T-helper 2 cell treated with Interferon-gamma antibody and Interleukin-4, amounts not matched to agents 100 ng/mL and 5 ng/mL, for 36 hours (primary cell): Measurements from ENCODE around the gene GALNT7. TPM values are rescaled to one million over a fixed set of nuclear protein-coding genes. Genes with fewer than 3 reads are reported as not detected.

ENCODE experiments used
- intact Hi-C: fragments of 100-400 bp; cut with micrococcal nuclease; formaldehyde crosslinking; loops from one replicate; pipeline ENCODE4 v1.15.1; 2023
- total RNA-seq: library from RNA; stranded (reverse); gene quantifications from 2 replicates; pipeline ENCODE4 v1.2.3, GENCODE V29; 2022

The GALNT7 gene
- total RNA-seq, 1 donor from 2014 or later = 20.5 TPM

GRCh38 chr4:173231916-173232315 is 63.3 kb downstream of the GALNT7 start:
- intact Hi-C loops = no loop called here

GRCh38 chr4:173233857-173234256 is 65.2 kb downstream of the GALNT7 start:
- intact Hi-C loops = no loop called here

- intact Hi-C loops = no loop called here
Measured at GRCh38 chr4:173235050-173235449, 66.4 kb downstream of the GALNT7 start.

GRCh38 chr4:173236301-173236700 is 67.7 kb downstream of the GALNT7 start:
- intact Hi-C loops = no loop called here

- intact Hi-C loops = no loop called here
Measured at GRCh38 chr4:173237152-173237551, 68.5 kb downstream of the GALNT7 start.

GRCh38 chr4:173237762-173238161 is 69.2 kb downstream of the GALNT7 start:
- intact Hi-C loops = no loop called here

- intact Hi-C loops = no loop called here
Measured at GRCh38 chr4:173240696-173241095, 72.1 kb downstream of the GALNT7 start.

- intact Hi-C loops = no loop called here
Measured at GRCh38 chr4:173242466-173243250, 74.0 kb downstream of the GALNT7 start.

- intact Hi-C loops = no loop called here
Measured at GRCh38 chr4:173243321-173243720, 74.7 kb downstream of the GALNT7 start.

GRCh38 chr4:173243917-173244658 is 75.5 kb downstream of the GALNT7 start:
- intact Hi-C loops = no loop called here

- intact Hi-C loops = no loop called here
Measured at GRCh38 chr4:173245952-173246351, 77.3 kb downstream of the GALNT7 start.

- intact Hi-C loops = no loop called here
Measured at GRCh38 chr4:173246719-173247118, 78.1 kb downstream of the GALNT7 start.

- intact Hi-C loops = no loop called here
Measured at GRCh38 chr4:173247321-173247720, 78.7 kb downstream of the GALNT7 start.

GRCh38 chr4:173248690-173249089 is 80.1 kb downstream of the GALNT7 start:
- intact Hi-C loops = no loop called here

GRCh38 chr4:173252024-173252935 is 83.7 kb downstream of the GALNT7 start:
- intact Hi-C loops = no loop called here

GRCh38 chr4:173253561-173253960 is 85.0 kb downstream of the GALNT7 start:
- intact Hi-C loops = no loop called here

- intact Hi-C loops = loop anchor here (5.0 kb wide), 1 partner anchor 87 kb away; the partner anchor contains the start of gene GALNT7
Measured at GRCh38 chr4:173254646-173255045, 86.0 kb downstream of the GALNT7 start.

- intact Hi-C loops = loop anchor here (1.0 to 5.0 kb wide), 3 partner anchors 90 to 244 kb away; partner anchors contain the start of gene GALNT7
Measured at GRCh38 chr4:173256825-173257224, 88.2 kb downstream of the GALNT7 start.

GRCh38 chr4:173257732-173258717 is 89.4 kb downstream of the GALNT7 start:
- intact Hi-C loops = loop anchor here (1.0 to 5.0 kb wide), 3 partner anchors 91 to 245 kb away; partner anchors contain the start of gene GALNT7

- intact Hi-C loops = loop anchor here (5.0 kb wide), 1 partner anchor 92 kb away; the partner anchor contains the start of gene GALNT7
Measured at GRCh38 chr4:173258866-173259265, 90.3 kb downstream of the GALNT7 start.
